Type B pancreatic cell (in vitro differentiated cells): ENCODE results near the gene TMEM19. TPM values are rescaled to one million over a fixed set of nuclear protein-coding genes. Genes with fewer than 3 reads are reported as not detected.

Experiments
- DNase-seq: peaks from one replicate; pipeline ENCODE4 v3.0.0; 2021; ENCODE audit warnings: mixed read lengths; ENCODE audit not compliant: unreplicated experiment; ENCODE audit errors: extremely low spot score
- H3K27ac Mint-ChIP-seq: 2 replicates; pipeline ENCODE4 v1.8.0; 2021; ENCODE audit warnings: mild to moderate bottlenecking, mixed read lengths
- H3K27me3 Mint-ChIP-seq: 2 replicates; pipeline ENCODE4 v1.8.0; 2021; ENCODE audit warnings: mixed read lengths
- H3K36me3 Mint-ChIP-seq: 2 replicates; pipeline ENCODE4 v1.8.0; 2021; ENCODE audit warnings: mixed read lengths
- H3K4me1 Mint-ChIP-seq: one replicate; pipeline ENCODE4 v1.8.0; 2021; ENCODE audit warnings: mixed read lengths; ENCODE audit not compliant: unreplicated experiment
- H3K4me3 Mint-ChIP-seq: 2 replicates; pipeline ENCODE4 v1.8.0; 2021; ENCODE audit warnings: mild to moderate bottlenecking, mixed read lengths
- H3K9me3 Mint-ChIP-seq: 2 replicates; pipeline ENCODE4 v1.8.0; 2021; ENCODE audit warnings: mixed read lengths
- CTCF ChIP-seq: fragments of 200-600 bp; sonication (generic); conservative IDR thresholded peaks from 2 replicates; pipeline ENCODE4 v1.5.0; 2021; ENCODE audit warnings: antibody characterized with exemption, mild to moderate bottlenecking
- total RNA-seq: library from RNA; stranded (reverse); gene quantifications from 2 replicates; pipeline ENCODE4 v1.2.1, GENCODE V29; 2021; ENCODE audit warnings: low replicate concordance

Gene TMEM19
- total RNA-seq, 1 donor from 2014 or later = 15.3 TPM

GRCh38 chr12:71656740-71657139, 29.1 kb upstream of the TMEM19 start:
- no peaks in the 10 kb centered on the region for H3K9me3 Mint-ChIP-seq
- H3K27ac Mint-ChIP-seq = no peak overlapping the region
- peaks cover 37% of the 10 kb centered on the region for H3K36me3 Mint-ChIP-seq
- TF ChIP-seq CTCF = no peak
- no peaks in the 10 kb centered on the region for H3K4me1 Mint-ChIP-seq
- DNase-seq = no peak
- no peak overlapping the region for H3K4me3 Mint-ChIP-seq
- H3K27me3 Mint-ChIP-seq = no peaks in the 10 kb centered on the region

- Mint-ChIP-seq H3K27me3 (no peaks in the 10 kb centered on the region), H3K4me3 (peak overlapping the region; percentile 97), H3K9me3 (no peaks in the 10 kb centered on the region), H3K36me3 (peaks cover 16% of the 10 kb centered on the region), H3K4me1 (peaks cover 9% of the 10 kb centered on the region), H3K27ac (peak overlapping the region; percentile 100)
- TF ChIP-seq CTCF = no peak
- no peak for DNase-seq
Observed at GRCh38 chr12:71661977-71662530, 23.8 kb upstream of the TMEM19 start.

- no peak for TF ChIP-seq CTCF
- no peaks in the 10 kb centered on the region for H3K27me3 Mint-ChIP-seq
- peak overlapping the region; percentile 100 for H3K27ac Mint-ChIP-seq
- peak; percentile 78 for DNase-seq
- H3K9me3 Mint-ChIP-seq = no peaks in the 10 kb centered on the region
- H3K4me1 Mint-ChIP-seq = peaks cover 9% of the 10 kb centered on the region
- H3K36me3 Mint-ChIP-seq = peaks cover 16% of the 10 kb centered on the region
- peak overlapping the region; percentile 97 for H3K4me3 Mint-ChIP-seq
Observed at GRCh38 chr12:71662849-71663560, 22.9 kb upstream of the TMEM19 start.

GRCh38 chr12:71663561-71664410, 22.1 kb upstream of the TMEM19 start, which contains the start of the genes THAP2 and ZFC3H1:
Gene THAP2 (plus strand): TSS chr12:71664301. CDS start chr12:71664510, 209 bp downstream.
Gene ZFC3H1 (minus strand): TSS chr12:71663848. CDS start chr12:71663610, 238 bp downstream.
- Mint-ChIP-seq H3K9me3 (no peaks in the 10 kb centered on the region), H3K27ac (peak within 1 kb of the TSS; percentile 100), H3K36me3 (peaks cover 13% of the 10 kb centered on the region), H3K4me1 (peaks cover 9% of the 10 kb centered on the region), H3K27me3 (no peaks in the 10 kb centered on the region), H3K4me3 (peak within 1 kb of the TSS; percentile 97)
- peak; percentile 90 for DNase-seq
- no peak for TF ChIP-seq CTCF

GRCh38 chr12:71664411-71665089, 21.3 kb upstream of the TMEM19 start:
- no peaks in the 10 kb centered on the region for H3K9me3 Mint-ChIP-seq
- peaks cover 6% of the 10 kb centered on the region for H3K36me3 Mint-ChIP-seq
- TF ChIP-seq CTCF = no peak
- H3K27me3 Mint-ChIP-seq = no peaks in the 10 kb centered on the region
- H3K4me3 Mint-ChIP-seq = peak overlapping the region; percentile 97
- peaks cover 9% of the 10 kb centered on the region for H3K4me1 Mint-ChIP-seq
- H3K27ac Mint-ChIP-seq = peak overlapping the region; percentile 100
- DNase-seq = no peak
